A204.1 (cell line): ENCODE results near the gene MRPS12.
"Not testable (repeated sequence)": the region's sequence is repeated elsewhere in the genome, so short reads cannot be mapped to it uniquely, and the experiment has no call there.

ENCODE experiments used
- FAIRE-seq: peaks from 2 replicates; lab custom pipeline; 2012; peaks lifted over from hg19 to GRCh38; lab: Jason Lieb, UNC

The MRPS12 gene

GRCh38 chr19:38939957-38940356, 9.2 kb downstream of the MRPS12 start:
- FAIRE-seq, result no peak

DNA sequence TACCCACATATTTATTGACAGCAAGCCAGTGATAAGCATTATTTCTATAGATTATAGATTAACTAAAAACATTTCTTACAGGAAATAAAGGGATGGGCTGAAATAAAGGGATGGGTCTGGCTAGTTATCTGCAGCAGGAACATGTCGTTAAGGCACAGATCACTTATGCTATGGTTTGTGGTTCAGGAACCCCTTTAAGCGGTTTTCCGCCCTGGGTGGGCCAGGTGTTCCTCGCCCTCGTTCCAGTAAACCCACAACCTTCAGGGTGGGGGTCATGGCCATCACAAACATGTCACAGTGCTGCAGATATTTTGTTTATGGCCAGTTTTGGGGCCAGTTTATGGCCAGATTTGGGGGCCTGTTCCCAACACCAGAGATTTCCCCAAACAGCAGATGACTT, 10.7 kb downstream of the MRPS12 start:
- FAIRE-seq, result not testable (repeated sequence)

DNA sequence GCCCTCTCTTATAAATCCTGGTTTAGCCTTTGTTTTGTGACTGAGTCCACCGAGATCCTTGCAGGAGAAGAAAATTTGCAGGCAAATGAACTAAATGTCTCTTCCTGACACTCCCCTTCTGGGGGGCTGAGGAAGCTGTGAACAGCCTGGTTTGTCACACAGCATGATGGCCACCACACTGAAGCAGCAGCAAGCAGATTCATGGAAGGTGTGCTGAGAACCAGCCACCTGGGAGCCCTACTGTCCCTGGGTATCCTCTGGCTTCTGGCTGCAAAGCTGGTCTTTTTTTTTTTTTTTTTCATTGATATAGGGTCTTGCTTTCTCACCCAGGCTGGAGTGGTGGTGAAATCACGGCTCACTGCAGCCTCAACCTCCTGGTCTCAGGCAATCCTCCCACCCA, 11.2 kb downstream of the MRPS12 start:
- no peak for FAIRE-seq

DNA sequence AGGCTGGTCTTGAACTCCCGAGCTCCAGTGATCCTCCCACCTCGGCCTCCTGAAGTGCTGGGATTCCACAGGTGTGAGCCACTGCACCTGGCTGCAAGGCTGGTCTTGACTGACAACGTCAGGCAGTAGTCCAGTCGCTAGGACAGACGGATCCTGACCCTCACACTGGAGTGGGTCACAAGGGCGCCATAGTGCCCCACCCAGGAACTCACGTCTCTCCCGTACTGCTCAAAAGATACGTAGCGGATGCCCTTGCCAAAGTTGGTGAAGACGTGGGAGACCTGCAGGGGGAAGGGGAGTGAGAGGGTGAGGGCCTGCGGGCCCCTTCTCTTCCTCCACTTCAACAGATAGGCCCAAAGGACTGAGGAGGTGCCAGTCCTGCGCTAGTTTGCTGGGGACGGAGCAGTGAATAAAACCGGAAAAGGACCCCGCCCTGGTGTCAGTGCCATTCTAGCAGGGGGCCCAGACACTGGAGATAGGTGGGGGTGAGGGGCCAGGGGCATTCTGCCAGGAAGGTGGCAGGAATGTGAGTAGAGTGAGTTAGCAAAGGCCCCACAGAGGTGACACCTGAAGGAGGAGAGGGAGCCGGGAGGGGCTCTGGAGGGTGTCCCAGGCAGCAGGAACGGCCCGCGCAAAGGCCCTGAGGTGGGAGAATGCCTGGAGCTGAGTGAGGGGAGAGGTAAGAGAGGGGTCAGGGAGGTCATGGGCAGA, 11.9 kb downstream of the MRPS12 start:
- no peak for FAIRE-seq

DNA sequence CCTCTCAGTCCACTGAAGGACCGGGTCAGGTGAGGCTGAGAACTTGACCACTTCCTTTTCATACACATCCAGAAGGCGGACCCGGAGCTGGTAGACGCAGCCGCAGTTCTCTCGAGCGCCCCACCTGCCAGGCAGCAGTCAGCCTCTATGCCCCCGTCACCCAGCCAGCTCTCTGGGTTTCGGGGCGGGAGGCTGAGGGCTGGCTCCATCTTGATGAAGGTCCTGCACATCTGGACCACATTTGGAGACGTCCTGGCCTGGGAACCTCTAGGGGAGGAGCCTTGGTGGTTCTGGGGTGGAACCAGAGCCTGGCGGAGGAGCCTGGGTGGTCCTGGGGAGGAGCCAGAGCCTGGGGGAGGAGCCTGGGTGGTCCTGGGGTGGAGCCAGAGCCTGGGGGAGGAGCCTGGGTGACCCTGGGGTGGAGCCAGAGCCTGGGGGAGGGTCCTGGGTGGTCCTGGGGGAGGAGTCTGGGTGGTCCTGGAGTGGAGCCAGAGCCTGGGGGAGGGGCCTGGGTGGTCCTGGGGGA, 14.3 kb downstream of the MRPS12 start:
- no peak for FAIRE-seq

DNA sequence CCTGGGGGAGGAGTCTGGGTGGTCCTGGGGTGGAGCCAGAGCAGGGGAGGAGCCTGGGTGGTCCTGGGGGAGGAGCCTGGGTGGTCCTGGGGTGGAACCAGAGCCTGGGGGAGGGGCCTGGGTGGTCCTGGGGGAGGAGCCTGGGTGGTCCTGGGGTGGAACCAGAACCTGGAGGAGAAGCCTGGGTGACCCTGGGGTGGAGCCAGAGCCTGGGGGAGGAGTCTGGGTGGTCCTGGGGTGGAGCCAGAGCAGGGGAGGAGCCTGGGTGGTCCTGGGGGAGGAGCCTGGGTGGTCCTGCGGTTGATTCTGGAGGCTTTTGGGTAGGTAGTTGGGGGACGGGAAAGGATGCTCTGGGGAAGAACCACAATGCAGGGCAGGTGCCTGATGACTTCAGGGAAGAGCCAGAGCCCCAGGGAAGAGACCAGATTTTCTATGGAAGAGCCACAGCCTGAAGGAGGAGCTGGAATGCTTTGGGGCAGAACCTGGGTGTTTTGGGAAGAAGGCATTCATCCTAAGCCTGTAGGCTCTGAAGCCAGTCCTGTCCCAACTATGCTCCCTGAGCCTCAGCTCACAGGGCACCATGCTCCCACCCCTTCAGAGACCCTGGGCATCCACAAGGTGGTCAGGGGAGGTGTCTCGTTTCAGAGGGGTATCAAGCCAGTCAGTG, 15.0 kb downstream of the MRPS12 start:
- FAIRE-seq, result no peak

DNA sequence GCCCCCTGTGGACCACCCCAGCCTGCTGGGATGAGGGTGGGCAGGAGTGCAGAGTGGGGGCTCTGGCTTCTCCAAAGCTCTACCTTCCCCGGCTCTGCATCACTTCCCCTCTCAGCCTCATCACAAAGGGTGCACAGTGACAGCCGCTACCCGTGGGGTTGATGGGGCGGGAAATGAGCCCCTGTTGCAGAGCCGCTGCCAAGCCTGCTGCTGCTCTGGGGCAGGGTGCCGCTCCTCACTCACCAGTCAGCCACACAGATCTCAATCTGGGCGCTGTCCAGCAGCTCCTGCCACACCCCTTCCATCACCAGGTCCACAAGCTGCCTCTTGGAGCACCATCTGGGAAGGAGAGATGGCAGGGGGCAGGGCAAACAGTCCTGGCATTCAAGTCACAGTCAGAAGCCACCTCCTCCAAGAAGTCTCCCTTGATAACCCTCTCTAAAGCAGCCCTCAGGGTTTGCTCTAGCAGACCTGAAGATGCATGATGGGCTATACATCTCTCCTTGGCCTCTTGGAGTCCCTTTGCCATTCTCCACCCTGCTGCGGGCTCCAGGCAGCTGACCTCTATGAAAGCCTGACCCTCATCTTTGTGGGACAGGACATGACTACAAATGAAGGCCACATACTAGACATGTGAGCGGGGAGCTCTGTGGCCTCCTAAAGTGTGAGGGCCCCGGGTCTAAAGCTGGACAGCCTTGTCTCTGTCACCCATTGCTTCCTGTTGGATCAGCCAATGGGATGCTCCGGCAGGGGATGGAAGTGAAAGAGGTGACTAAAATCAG, 15.7 kb downstream of the MRPS12 start:
- no peak for FAIRE-seq

DNA sequence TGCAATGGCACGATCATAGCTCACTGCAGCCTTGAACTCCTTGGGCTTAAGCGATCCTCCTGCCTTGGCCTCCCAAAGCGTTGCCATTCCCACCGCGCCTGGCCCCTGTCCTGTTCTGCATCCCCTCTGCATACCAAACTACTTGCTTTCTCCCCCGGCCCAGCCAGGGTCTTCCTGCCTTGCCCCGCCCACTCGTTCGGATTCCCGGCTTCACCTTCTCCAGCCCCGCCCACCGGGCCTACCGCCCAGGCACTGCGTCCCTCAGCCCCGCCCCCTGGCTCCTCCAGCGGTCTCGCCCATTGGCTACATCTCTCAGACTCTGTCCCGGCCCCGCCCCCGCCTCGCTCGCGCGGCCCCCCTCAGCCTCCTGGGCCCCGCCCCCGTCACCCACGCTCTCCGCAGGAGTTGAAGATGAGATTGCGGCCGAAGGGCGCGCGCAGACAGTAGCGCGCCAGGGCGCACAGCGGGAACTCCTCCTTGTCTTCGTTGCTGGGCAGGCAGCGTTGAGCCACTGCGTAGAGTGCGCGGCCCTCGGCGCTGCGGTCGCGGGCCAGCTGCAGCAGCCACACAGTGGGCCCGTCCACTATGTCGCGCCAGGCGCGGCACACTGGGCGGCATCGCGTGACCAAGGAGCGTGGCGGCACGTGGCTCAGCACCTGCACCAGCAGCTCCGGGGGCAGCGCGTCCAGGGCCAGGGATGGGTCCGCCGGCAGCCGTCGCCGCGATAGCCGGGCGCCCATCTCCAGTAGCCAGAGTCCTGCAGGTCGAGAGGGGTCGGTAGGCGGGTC, 19.0 kb downstream of the MRPS12 start:
- no peak for FAIRE-seq

DNA sequence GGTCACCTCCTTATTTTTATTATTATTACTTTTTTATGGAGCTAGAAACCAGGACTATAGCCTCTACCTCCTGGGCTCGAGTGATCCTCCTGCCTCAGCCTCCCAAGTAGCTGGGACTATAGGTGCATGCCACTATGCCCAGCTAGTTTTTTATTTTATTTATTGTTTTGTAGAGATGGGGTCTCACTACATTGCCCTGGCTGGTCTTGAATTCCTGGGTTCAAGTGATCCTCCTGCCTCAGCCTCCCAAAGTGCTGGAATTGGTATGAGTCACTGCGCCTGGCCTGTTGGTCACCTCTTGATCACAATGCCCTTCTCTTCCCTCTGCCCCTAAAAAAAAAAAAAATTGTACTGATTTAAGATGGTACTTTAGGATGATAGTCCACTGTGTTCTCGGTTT, 20.4 kb downstream of the MRPS12 start:
- no peak for FAIRE-seq

GRCh38 chr19:38952395-38953165, 21.8 kb downstream of the MRPS12 start:
- FAIRE-seq, result no peak

DNA sequence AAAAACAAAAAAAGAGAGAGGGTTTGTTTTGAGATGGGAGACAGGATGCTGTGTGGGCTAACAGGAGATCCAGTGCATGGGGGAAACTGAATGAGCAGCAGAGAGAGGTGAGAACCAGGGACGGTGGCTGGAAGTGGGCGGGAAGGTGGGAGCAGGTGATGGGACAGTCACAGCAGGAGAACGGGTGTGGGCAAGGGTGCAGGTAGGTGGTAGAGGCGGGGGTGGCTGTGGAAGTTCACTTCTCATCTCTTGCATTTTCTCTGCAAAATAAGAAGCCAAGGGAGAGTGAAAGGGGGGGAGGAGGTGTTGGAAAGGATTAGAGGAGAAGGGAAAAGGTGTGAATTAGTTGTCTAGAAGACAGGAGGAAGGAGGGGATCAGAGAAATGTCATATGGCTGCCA, 22.9 kb downstream of the MRPS12 start:
- FAIRE-seq, result no peak

- no peak for FAIRE-seq
Observed at GRCh38 chr19:38956264-38956663, 25.5 kb downstream of the MRPS12 start.

- FAIRE-seq, result no peak
Observed at GRCh38 chr19:38958301-38958700, 27.6 kb downstream of the MRPS12 start.

DNA sequence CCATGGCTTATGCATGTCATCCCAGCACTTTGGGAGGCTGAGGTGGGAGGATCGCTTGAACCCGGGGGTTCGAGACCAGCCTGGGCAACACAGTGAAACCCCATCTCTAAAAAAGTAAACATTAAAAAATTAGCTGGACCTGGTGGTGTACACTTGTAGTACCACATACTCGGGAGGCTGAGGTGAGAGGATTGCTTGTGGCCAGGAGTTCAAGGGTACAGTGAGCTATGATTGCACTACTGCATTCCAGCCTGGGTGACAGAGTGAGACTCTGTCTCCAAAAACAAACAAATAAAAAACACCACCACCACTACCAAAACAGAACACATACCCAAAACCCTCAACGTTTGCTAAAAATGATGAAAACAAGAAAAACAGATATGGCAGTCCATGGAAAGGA, 28.9 kb downstream of the MRPS12 start:
- no peak for FAIRE-seq

GRCh38 chr19:38964738-38965137, 34.0 kb downstream of the MRPS12 start:
- FAIRE-seq, result no peak

GRCh38 chr19:38966149-38966548, 35.4 kb downstream of the MRPS12 start:
- FAIRE-seq, result not testable (repeated sequence)

GRCh38 chr19:38970664-38971532, 40.2 kb downstream of the MRPS12 start:
- FAIRE-seq, result no peak

GRCh38 chr19:38971672-38972071, 40.9 kb downstream of the MRPS12 start:
- FAIRE-seq, result no peak

DNA sequence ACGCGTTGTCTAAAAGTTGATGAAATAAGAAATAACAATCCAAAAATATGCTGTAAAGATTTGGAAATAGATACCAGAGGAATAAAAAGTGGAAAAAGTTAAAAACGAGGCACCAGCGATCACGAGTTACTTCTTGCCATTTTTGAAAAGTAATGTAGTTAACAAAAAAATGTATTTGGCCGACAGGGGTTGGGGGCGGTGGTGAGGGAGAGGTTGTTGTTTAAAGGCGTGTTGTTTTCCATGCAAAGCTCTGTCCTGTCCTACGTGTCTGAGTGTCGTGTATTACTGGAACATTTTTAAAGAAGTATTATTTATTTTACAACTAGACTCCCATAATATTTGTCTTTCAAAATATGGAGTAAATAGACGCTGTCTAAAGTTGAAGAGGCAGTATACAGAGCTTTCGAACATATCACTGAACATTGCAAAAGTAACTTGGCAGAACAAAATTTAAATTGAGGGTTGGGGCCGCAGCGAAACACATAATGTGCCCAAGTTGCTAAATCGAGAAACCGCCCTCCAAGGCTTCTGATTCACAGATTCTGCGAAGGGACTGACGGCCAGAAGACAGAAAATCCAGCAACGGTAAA, 44.0 kb downstream of the MRPS12 start:
- FAIRE-seq, result no peak

DNA sequence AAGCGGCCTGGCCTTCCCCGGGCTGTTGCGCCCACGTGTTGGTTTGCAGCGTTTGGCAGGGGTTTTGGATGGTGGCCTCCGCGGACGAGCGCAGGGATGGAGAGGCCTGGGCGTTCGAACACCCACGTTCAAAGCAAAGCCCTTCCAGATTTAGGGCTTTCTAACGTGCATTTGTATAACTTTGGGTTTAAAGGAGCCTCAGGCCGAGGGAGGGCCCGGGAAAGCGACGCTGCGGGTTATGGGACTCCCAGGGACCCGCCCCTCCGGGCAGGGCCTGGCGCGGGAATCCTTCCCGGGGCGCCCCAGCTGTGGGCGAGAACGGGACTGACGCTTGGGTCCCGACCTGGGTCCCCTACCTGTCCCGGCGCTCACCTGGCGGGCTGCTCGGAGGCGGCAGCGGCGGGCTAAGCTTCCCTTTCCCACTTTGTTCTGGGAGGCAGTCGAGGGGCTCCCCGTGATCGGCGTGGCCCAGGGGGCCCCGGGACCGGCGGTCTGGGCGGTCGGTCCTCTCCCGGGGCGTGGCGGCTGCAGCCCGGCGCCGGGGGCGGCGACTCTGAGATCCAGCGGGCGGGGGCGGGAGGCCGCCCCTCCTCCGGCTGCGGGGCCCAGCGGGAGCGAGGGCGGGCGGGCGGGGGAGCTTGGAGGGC, 44.6 kb downstream of the MRPS12 start, which contains the start of gene FBXO17:
TSS of gene FBXO17 (minus strand) at position 529 of the 647 bp plus-strand sequence. CDS start 25,423 bp downstream, outside the sequence.
- FAIRE-seq, result no peak
